Mucosa of descending colon (tissue), 3 donors: Measurements from ENCODE around the gene CHST11. TPM values are rescaled to one million over a fixed set of nuclear protein-coding genes. Genes with fewer than 3 reads are reported as not detected.

Experiments used
- ATAC-seq: fragments of 200-7000 bp; cut with Tn5 transposase; one replicate; pipeline ENCODE4 v1.9.1; 2020; ENCODE audit warnings: mild to moderate bottlenecking, moderate library complexity
- DNase-seq, 3 donors: peaks; one replicate each; pipeline ENCODE4 v3.0.0-alpha.2; 2020
- H3K36me3 ChIP-seq: fragments of 200-600 bp; one replicate; pipeline ENCODE4 v1.8.0; 2021; ENCODE audit warnings: low read depth, mild to moderate bottlenecking
- H3K4me1 ChIP-seq: fragments of 200-600 bp; one replicate; pipeline ENCODE4 v1.8.0; 2021; ENCODE audit warnings: low read depth, mild to moderate bottlenecking
- H3K4me3 ChIP-seq: fragments of 200-600 bp; one replicate; pipeline ENCODE4 v1.8.0; 2021; ENCODE audit warnings: mild to moderate bottlenecking
- H3K9me3 ChIP-seq: fragments of 200-600 bp; one replicate; pipeline ENCODE4 v1.8.0; 2021; ENCODE audit warnings: mild to moderate bottlenecking
- intact Hi-C, 2 donors: fragments of 100-400 bp; cut with DNase I in 1 of 2; cut with micrococcal nuclease in 1 of 2; formaldehyde crosslinking; loops; one replicate each; pipeline versions ENCODE4 v1.11.0 to v1.11.1; 2022; cut with DNase I, micrococcal nuclease
- total RNA-seq, 3 donors: library from RNA; stranded (reverse); fragmentation: NEBNext Ultra II Directional in 2 of 3; extraction: Animal tissue kit (Norgen Biotek cat#: 25700) in 2 of 3; gene quantifications; one replicate each; pipeline versions ENCODE4 v1.2.1 to v1.2.4, GENCODE V29; 2021 to 2023
- TF ChIP-seq, protein P1 (sequence below): fragments of 200-600 bp; IDR thresholded peaks from one replicate; pipeline ENCODE4 v1.8.0; 2022; ENCODE audit warnings: antibody characterized with exemption, mild to moderate bottlenecking
- donor health status: DM: no; HTN: no; CAD: no; lungs with moderate emphysema.
- donor health status: DM: no; HTN: no; CAD: no.
- donor health status: DM: no; HTN: yes; CAD: no.

Gene CHST11
- total RNA-seq, 3 donors from 2014 or later = 3.3 to 15.2 (median 6.6) TPM

DNA sequence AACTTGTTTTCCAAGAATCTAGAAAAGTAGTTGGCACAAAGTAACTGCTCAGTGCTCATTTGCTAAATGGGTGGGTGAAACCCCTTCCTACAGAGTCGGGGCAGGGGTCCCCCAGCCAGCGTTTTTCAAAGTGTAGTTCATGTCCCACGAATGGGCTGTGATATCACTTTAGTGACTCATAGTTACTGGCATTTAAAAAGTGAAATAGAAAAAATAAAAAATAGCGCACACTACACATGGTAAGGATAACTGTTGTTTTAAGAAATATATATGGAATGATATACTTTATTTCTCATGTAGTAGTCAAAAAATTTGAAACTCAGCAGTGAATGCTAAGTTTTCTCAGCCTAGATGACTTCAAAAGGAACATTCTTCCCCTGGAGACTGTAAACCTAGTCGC, 250.4 kb downstream of the CHST11 start:
- intact Hi-C loops = no loop called here
- H3K36me3 ChIP-seq = no peaks in the 10 kb centered on the region
- no peak for ATAC-seq
- no peaks in the 10 kb centered on the region for H3K4me1 ChIP-seq
- DNase-seq = no peak
- H3K4me3 ChIP-seq = no peak overlapping the region
- TF ChIP-seq, protein P1, sequence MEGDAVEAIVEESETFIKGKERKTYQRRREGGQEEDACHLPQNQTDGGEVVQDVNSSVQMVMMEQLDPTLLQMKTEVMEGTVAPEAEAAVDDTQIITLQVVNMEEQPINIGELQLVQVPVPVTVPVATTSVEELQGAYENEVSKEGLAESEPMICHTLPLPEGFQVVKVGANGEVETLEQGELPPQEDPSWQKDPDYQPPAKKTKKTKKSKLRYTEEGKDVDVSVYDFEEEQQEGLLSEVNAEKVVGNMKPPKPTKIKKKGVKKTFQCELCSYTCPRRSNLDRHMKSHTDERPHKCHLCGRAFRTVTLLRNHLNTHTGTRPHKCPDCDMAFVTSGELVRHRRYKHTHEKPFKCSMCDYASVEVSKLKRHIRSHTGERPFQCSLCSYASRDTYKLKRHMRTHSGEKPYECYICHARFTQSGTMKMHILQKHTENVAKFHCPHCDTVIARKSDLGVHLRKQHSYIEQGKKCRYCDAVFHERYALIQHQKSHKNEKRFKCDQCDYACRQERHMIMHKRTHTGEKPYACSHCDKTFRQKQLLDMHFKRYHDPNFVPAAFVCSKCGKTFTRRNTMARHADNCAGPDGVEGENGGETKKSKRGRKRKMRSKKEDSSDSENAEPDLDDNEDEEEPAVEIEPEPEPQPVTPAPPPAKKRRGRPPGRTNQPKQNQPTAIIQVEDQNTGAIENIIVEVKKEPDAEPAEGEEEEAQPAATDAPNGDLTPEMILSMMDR = no peak
- H3K9me3 ChIP-seq = no peaks in the 10 kb centered on the region

DNA sequence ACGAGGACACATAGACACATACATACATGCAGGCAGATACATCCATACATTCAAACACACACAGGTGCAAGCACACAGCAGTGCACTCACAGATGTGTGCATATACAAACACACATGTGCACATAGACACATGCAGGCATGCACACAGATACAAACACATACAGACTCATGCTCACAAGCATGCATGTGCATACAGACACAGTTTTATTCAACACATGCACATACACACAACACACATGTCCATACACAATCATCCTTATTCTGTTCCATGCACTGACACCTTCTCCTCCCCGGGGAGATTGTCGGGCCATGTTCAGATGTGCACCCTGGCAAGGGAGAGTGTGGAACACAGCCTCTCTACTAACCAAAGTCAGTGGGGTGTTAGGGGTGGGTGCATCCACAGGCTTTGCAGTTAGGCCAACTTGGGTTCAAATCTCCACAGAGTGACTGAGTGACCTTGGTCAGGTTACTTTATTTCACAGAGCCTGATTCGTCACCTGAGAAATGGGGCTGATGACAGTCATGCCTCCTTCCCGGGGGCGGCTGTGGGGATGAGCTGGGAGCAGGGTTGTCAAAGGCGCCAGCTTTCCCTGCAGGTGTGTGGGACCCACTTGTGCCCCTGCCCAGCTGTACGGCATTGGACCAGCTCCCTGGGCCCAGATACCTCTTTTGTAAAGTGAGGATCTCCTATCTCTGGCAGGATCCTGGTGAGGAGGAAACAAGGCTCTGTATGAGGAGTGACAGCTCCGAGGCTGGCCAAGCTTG, 251.2 kb downstream of the CHST11 start:
- Histone ChIP-seq H3K4me1 (no peaks in the 10 kb centered on the region), H3K4me3 (no peak overlapping the region), H3K9me3 (no peaks in the 10 kb centered on the region), H3K36me3 (no peaks in the 10 kb centered on the region)
- ATAC-seq = no peak
- intact Hi-C loops = no loop called here
- no peak for DNase-seq
- TF ChIP-seq, protein P1 = no peak

DNA sequence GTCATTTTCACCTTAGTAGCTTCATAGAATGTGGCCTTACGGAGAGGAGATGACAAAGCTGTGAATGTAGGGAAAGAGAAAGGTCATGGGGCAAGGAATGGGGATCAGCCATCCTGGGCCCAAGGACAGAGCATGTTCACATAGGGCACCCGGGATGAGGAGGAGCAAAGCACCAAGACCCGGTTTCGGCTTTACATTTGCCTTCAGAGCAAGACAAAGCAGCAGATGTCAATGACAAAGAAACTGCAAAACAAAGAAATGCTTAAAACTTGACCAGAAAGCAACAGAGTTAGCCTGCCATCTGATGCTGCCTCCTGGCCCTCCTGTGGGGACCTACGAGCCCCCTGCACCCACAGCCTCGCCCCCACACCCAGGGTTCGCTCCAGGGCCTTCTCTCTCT, 252.1 kb downstream of the CHST11 start:
- Histone ChIP-seq H3K36me3 (no peaks in the 10 kb centered on the region), H3K9me3 (no peaks in the 10 kb centered on the region), H3K4me3 (no peak overlapping the region), H3K4me1 (no peaks in the 10 kb centered on the region)
- TF ChIP-seq, protein P1 = no peak
- intact Hi-C loops = no loop called here
- ATAC-seq (no peak), DNase-seq (no peak)

DNA sequence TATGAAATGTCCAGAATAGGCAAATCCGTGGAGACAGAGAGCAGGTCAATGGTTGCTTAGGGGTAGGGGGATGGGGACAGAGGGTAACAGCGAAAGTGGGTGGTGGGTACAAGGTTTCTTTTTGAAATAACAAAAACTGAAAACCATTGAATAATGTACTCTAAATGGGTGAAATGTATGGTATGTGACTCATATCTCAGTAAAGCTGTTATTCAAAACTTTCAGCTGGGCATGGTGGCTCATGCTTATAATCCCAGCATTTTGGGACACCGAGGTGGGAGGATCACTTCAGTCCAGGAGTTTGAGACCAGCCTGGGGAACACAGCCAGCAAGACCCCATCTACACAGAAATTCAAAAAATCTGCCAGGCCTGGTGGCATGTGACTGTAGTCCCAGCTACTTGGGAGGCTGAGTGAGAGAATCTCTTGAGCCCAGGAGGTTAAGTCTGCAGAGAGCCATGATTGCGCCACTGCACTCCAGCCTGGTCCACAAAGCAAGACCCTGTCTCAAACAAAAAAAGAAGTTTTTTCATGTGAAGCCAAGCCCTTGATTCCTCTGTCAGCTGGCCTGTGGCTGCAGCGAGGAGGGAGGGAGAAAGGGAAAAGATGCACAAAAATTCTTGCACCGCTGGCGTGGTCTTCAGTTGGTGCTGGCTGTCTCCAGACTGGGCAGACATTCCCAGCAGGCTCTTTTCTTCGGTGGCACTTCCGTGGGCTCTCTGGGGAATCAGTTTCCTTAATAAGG, 253.1 kb downstream of the CHST11 start:
- TF ChIP-seq, protein P1 = no peak

DNA sequence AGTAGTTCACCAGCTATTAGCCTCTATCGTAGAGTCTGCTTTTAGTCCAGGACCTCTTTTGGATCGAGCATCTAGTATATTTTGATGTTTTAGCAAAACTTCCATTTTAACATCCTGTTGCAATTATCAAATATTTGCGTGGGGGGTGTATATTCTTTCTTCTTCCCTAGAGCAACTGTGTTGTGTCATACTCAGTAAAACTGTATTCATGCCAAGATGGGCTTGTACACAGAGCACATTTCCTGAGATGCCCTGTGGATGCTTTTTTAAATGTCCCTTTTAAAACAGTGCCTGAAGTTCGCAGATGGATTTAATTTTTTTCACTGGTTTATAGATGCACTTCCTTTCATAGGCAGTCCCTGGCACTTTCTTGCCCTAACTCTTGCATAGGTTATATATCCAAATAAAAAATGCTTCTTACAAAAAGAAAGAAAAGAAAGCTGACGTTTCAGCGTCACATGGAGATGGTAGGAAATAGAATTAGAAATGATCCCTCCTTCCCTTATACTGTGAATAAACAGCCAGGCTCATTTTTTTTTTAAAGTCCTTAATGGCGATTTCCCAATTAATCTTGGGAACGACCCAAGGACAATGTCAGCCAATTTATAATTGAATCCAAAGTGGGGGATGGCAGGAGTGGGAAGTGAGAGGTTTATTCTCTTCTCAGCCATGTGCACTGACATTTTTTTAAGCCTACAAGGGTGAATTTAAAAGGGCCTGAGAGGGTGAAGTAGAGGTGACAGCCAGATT, 254.4 kb downstream of the CHST11 start:
- no peaks in the 10 kb centered on the region for H3K4me1 ChIP-seq
- intact Hi-C loops = no loop called here
- TF ChIP-seq, protein P1 = no peak
- H3K36me3 ChIP-seq = no peaks in the 10 kb centered on the region
- no peak overlapping the region for H3K4me3 ChIP-seq
- H3K9me3 ChIP-seq = no peaks in the 10 kb centered on the region
- DNase-seq (no peak), ATAC-seq (no peak)

More for the DNA sequence above, 253.1 kb downstream of the CHST11 start:
- intact Hi-C loops = no loop called here
- H3K9me3 ChIP-seq = no peaks in the 10 kb centered on the region
- DNase-seq (no peak), ATAC-seq (no peak)
- H3K4me1 ChIP-seq = no peaks in the 10 kb centered on the region
- no peak overlapping the region for H3K4me3 ChIP-seq
- H3K36me3 ChIP-seq = no peaks in the 10 kb centered on the region
